HCT116 (cell line): ENCODE results near the gene C9orf43. TPM values are rescaled to one million over a fixed set of nuclear protein-coding genes. Genes with fewer than 3 reads are reported as not detected.
"Not testable (repeated sequence)": the region's sequence is repeated elsewhere in the genome, so short reads cannot be mapped to it uniquely, and the experiment has no call there.

Experiments used
- ATAC-seq: fragments of 200-7000 bp; cut with Tn5 transposase; 2 replicates; pipeline ENCODE4 v1.9.1; 2020; ENCODE audit warnings: mild to moderate bottlenecking, moderate library complexity
- BruUV-seq: library from RNA; stranded (reverse); fragments of 400-500 nt; replicated peaks from 2 replicates; lab custom pipeline; 2021; lab: Mats Ljungman, UMichigan
- CTCF ChIA-PET: fragments of 300-600 bp; sonication (Branson Sonifier 250); formaldehyde crosslinking; loops from one replicate; lab custom pipeline; 2021; ENCODE audit warnings: antibody characterized with exemption; lab: Charles Lee
- POLR2A ChIA-PET: fragments of 300-600, 350-600 bp; sonication (Branson Sonifier 250); formaldehyde crosslinking; loops from one replicate; lab custom pipeline; 2021; ENCODE audit warnings: antibody characterized with exemption; lab: Charles Lee
- RAD21 ChIA-PET, 2 experiments: fragments of 300-600 bp; sonication (Branson Sonifier 250); formaldehyde crosslinking; loops; one replicate each; lab custom pipeline; 2023; ENCODE audit warnings: low total read pairs in 2 of 2; ENCODE audit not compliant: uncharacterized antibody in 2 of 2, unreplicated experiment in 2 of 2, low non-redundant PET in 1 of 2; lab: Charles Lee
- DNase-seq: peaks from one replicate; pipeline ENCODE4 v3.0.0-alpha.2; 2010; ENCODE audit warnings: low read depth, low spot score
- H2AFZ ChIP-seq: fragments of 200-600 bp; shearing (Covaris generic), sonication (generic); 2 replicates; pipeline ENCODE4 v1.6.1; 2017; ENCODE audit warnings: low read depth, mixed run types, mixed read lengths, antibody characterized with exemption, low read length; ENCODE audit not compliant: poor library complexity, severe bottlenecking
- H3K27ac ChIP-seq: 2 replicates; pipeline ENCODE4 v1.5.1; 2012; ENCODE audit warnings: low read depth, low read length
- H3K27me3 ChIP-seq: fragments of 200-600 bp; sonication (generic); 2 replicates; pipeline ENCODE4 v1.6.1; 2016; ENCODE audit warnings: mixed run types, low read length, mixed read lengths; ENCODE audit not compliant: insufficient read depth
- H3K36me3 ChIP-seq, 2 experiments: fragments of 200-500 bp in 1 of 2; fragments of 200-600 bp in 1 of 2; sonication (Bioruptor generic) in 1 of 2; sonication (generic) in 1 of 2; 2 replicates each; pipeline versions ENCODE4 v1.5.1 to v1.6.1; 2014 to 2016; ENCODE audit warnings: low read length in 2 of 2, inconsistent platforms in 1 of 2, mixed read lengths in 1 of 2, mixed run types in 1 of 2; ENCODE audit not compliant: insufficient read depth in 2 of 2, control insufficient read depth in 1 of 2
- H3K4me1 ChIP-seq, 2 experiments: fragments of 200-600 bp in 1 of 2; sonication (generic) in 1 of 2; 2 replicates each; pipeline versions ENCODE4 v1.5.1 to v1.6.1; 2012 to 2017; ENCODE audit warnings: low read length in 2 of 2, inconsistent platforms in 1 of 2, mild to moderate bottlenecking in 1 of 2, mixed read lengths in 1 of 2, mixed run types in 1 of 2, moderate library complexity in 1 of 2; ENCODE audit not compliant: insufficient read depth in 2 of 2, control insufficient read depth in 1 of 2
- H3K4me2 ChIP-seq: fragments of 200-600 bp; sonication (generic); 2 replicates; pipeline ENCODE4 v1.6.1; 2017; ENCODE audit warnings: mixed run types, low read length, mixed read lengths
- H3K4me3 ChIP-seq, 2 experiments: fragments of 200-600 bp in 1 of 2; sonication (generic) in 1 of 2; replicated peaks in 1 of 2; 2 replicates each; pipeline ENCODE4 v1.5.1; 2011 to 2016; ENCODE audit warnings: low read length in 2 of 2, control low read depth in 1 of 2, low read depth in 1 of 2, mild to moderate bottlenecking in 1 of 2, mixed read lengths in 1 of 2, mixed run types in 1 of 2
- H3K79me2 ChIP-seq: fragments of 200-600 bp; sonication (generic); 2 replicates; pipeline ENCODE4 v1.6.1; 2017; ENCODE audit warnings: mild to moderate bottlenecking, mixed run types, low read length, moderate library complexity, mixed read lengths; ENCODE audit not compliant: insufficient read depth
- H3K9ac ChIP-seq: fragments of 200-600 bp; sonication (generic); 2 replicates; pipeline ENCODE4 v1.6.1; 2016; ENCODE audit warnings: low read length, mixed read lengths
- H3K9me2 ChIP-seq: fragments of 200-600 bp; sonication (generic), shearing (Covaris generic); 2 replicates; pipeline ENCODE4 v1.6.1; 2017; ENCODE audit warnings: mixed run types, mild to moderate bottlenecking, moderate library complexity; ENCODE audit not compliant: insufficient read depth
- H3K9me3 ChIP-seq, 2 experiments: fragments of 200-500 bp in 1 of 2; fragments of 200-600 bp in 1 of 2; sonication (Bioruptor generic) in 1 of 2; sonication (generic) in 1 of 2; 2 replicates each; pipeline ENCODE4 v1.6.1; 2014 to 2017; ENCODE audit warnings: low read length in 2 of 2, mixed read lengths in 2 of 2, inconsistent platforms in 1 of 2, low read depth in 1 of 2, mild to moderate bottlenecking in 1 of 2, mixed run types in 1 of 2, moderate library complexity in 1 of 2; ENCODE audit not compliant: control insufficient read depth in 1 of 2, insufficient read depth in 1 of 2
- H4K20me1 ChIP-seq: fragments of 200-600 bp; sonication (generic), shearing (Covaris generic); 2 replicates; pipeline ENCODE4 v1.6.1; 2017; ENCODE audit warnings: mixed run types, mild to moderate bottlenecking, moderate library complexity; ENCODE audit not compliant: insufficient read depth
- CBX3 ChIP-seq: IDR thresholded peaks from 2 replicates; pipeline ENCODE4 v1.6.1; 2012; ENCODE audit warnings: low read depth
- CEBPB ChIP-seq: IDR thresholded peaks from 2 replicates; pipeline ENCODE4 v1.6.1; 2012; ENCODE audit warnings: low read depth
- EGR1 ChIP-seq: IDR thresholded peaks from 2 replicates; pipeline ENCODE4 v1.6.1; 2012; ENCODE audit warnings: low read depth
- ELF1 ChIP-seq: IDR thresholded peaks from 2 replicates; pipeline ENCODE4 v1.6.1; 2012; ENCODE audit warnings: low read depth, borderline replicate concordance
- EZH2 ChIP-seq: fragments of 200-600 bp; sonication (generic); IDR thresholded peaks from 2 replicates; pipeline ENCODE4 v1.6.1; 2017; ENCODE audit warnings: antibody characterized with exemption, mixed run types
- EZH2phosphoT487 ChIP-seq: fragments of 200-600 bp; IDR thresholded peaks from 2 replicates; pipeline ENCODE4 v1.6.1; 2018; ENCODE audit warnings: antibody characterized with exemption, borderline replicate concordance
- FOSL1 ChIP-seq: IDR thresholded peaks from 2 replicates; pipeline ENCODE4 v1.6.1; 2012; ENCODE audit warnings: low read depth
- JUND ChIP-seq: IDR thresholded peaks from 2 replicates; pipeline ENCODE4 v1.6.1; 2012
- POLR2A ChIP-seq: IDR thresholded peaks from 2 replicates; pipeline ENCODE4 v1.7.0; 2011; ENCODE audit warnings: borderline replicate concordance; ENCODE audit not compliant: insufficient read depth, insufficient read length; ENCODE audit errors: extremely low read depth
- REST ChIP-seq: IDR thresholded peaks from 2 replicates; pipeline ENCODE4 v1.6.1; 2012; ENCODE audit warnings: low read depth
- SRF ChIP-seq: IDR thresholded peaks from 2 replicates; pipeline ENCODE4 v1.6.1; 2012; ENCODE audit warnings: low read depth
- TCF7L2 ChIP-seq: IDR thresholded peaks from 2 replicates; pipeline ENCODE4 v1.7.0; 2011; ENCODE audit warnings: borderline replicate concordance, inconsistent platforms; ENCODE audit not compliant: insufficient read depth, insufficient read length; ENCODE audit errors: extremely low read depth
- YY1 ChIP-seq: IDR thresholded peaks from 2 replicates; pipeline ENCODE4 v1.6.1; 2011; ENCODE audit warnings: low read length, low read depth, moderate library complexity, mild to moderate bottlenecking; ENCODE audit not compliant: insufficient replicate concordance; ENCODE audit errors: extremely low read depth
- ZFX ChIP-seq: fragments of 450-650 bp; IDR thresholded peaks from 2 replicates; pipeline ENCODE4 v1.6.1; 2017
- ZNF274 ChIP-seq: fragments of 200-500 bp; sonication (Bioruptor generic); IDR thresholded peaks from 2 replicates; pipeline ENCODE4 v1.6.1; 2014; ENCODE audit warnings: mild to moderate bottlenecking, low read depth, low read length, inconsistent platforms
- intact Hi-C: fragments of 100-400 bp; cut with micrococcal nuclease; formaldehyde crosslinking; loops from 2 replicates; pipeline ENCODE4 v1.10.0; 2022
- total RNA-seq: library from RNA; stranded (reverse); gene quantifications from one replicate; pipeline ENCODE4 v1.2.1, GENCODE V29; 2021; ENCODE audit not compliant: unreplicated experiment
- TF ChIP-seq, protein P1 (sequence below): IDR thresholded peaks from 2 replicates; pipeline ENCODE4 v1.6.1; 2011; ENCODE audit warnings: mild to moderate bottlenecking, low read length, moderate library complexity; ENCODE audit not compliant: insufficient replicate concordance; ENCODE audit errors: extremely low read depth
- TF ChIP-seq, protein P2 (sequence below): IDR thresholded peaks from 2 replicates; pipeline ENCODE4 v1.6.1; 2012

The C9orf43 gene
- total RNA-seq, 1 experiment from 2014 or later = 0.71 TPM

- BruUV-seq, H3K9me3 ChIP-seq, H3K9ac ChIP-seq, H3K4me2 ChIP-seq, H3K4me3 ChIP-seq, H3K27me3 ChIP-seq, intact Hi-C loops, H3K27ac ChIP-seq, POLR2A ChIA-PET, H4K20me1 ChIP-seq, RAD21 ChIA-PET, H3K36me3 ChIP-seq, CTCF ChIA-PET, H2AFZ ChIP-seq, DNase-seq, ATAC-seq, H3K9me2 ChIP-seq: not testable (repeated sequence)
- H3K79me2 ChIP-seq = peaks cover 14% of the 10 kb centered on the region
- H3K4me1 ChIP-seq = peaks cover 24 to 36% of the 10 kb centered on the region in 2 experiments
Measured at GRCh38 chr9:113379829-113380210, 30.7 kb upstream of the C9orf43 start.

GRCh38 chr9:113380869-113381378, 29.6 kb upstream of the C9orf43 start:
- H3K27me3 ChIP-seq = no peaks in the 10 kb centered on the region
- H3K27ac ChIP-seq = no peak overlapping the region
- no peak for DNase-seq
- TF ChIP-seq YY1 = no peak
- TF ChIP-seq EZH2 = no peak
- TF ChIP-seq JUND = no peak
- TF ChIP-seq ZNF274 = no peak
- no peak for TF ChIP-seq ELF1
- TF ChIP-seq ZFX = no peak
- no peak for TF ChIP-seq REST
- TF ChIP-seq, protein P1, sequence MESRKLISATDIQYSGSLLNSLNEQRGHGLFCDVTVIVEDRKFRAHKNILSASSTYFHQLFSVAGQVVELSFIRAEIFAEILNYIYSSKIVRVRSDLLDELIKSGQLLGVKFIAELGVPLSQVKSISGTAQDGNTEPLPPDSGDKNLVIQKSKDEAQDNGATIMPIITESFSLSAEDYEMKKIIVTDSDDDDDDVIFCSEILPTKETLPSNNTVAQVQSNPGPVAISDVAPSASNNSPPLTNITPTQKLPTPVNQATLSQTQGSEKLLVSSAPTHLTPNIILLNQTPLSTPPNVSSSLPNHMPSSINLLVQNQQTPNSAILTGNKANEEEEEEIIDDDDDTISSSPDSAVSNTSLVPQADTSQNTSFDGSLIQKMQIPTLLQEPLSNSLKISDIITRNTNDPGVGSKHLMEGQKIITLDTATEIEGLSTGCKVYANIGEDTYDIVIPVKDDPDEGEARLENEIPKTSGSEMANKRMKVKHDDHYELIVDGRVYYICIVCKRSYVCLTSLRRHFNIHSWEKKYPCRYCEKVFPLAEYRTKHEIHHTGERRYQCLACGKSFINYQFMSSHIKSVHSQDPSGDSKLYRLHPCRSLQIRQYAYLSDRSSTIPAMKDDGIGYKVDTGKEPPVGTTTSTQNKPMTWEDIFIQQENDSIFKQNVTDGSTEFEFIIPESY = no peak
- no peak for TF ChIP-seq CEBPB
- no peak for TF ChIP-seq TCF7L2
- TF ChIP-seq EGR1 = no peak
- no peak for TF ChIP-seq EZH2phosphoT487
- no peak for TF ChIP-seq FOSL1
- no peak for TF ChIP-seq POLR2A
- TF ChIP-seq SRF = no peak
- TF ChIP-seq, protein P2, sequence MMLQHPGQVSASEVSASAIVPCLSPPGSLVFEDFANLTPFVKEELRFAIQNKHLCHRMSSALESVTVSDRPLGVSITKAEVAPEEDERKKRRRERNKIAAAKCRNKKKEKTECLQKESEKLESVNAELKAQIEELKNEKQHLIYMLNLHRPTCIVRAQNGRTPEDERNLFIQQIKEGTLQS = no peak
- TF ChIP-seq CBX3 = no peak
- H2AFZ ChIP-seq = no peak overlapping the region
- H4K20me1 ChIP-seq = no peaks in the 10 kb centered on the region
- RAD21 ChIA-PET = no interaction called here
- ATAC-seq = no peak
- no TSS peak for BruUV-seq
- peaks cover 18 to 28% of the 10 kb centered on the region in 2 experiments for H3K4me1 ChIP-seq
- H3K36me3 ChIP-seq = no peaks in the 10 kb centered on the region
- H3K4me3 ChIP-seq = no peak overlapping the region
- H3K4me2 ChIP-seq = no peak overlapping the region
- peaks cover 4% of the 10 kb centered on the region; the same call in 1 of the 2 replicates for H3K79me2 ChIP-seq
- CTCF ChIA-PET = no interaction called here
- POLR2A ChIA-PET = no interaction called here
- H3K9me3 ChIP-seq = no peaks in the 10 kb centered on the region
- no peaks in the 10 kb centered on the region for H3K9me2 ChIP-seq
- intact Hi-C loops = no loop called here
- no peak overlapping the region for H3K9ac ChIP-seq
